Measurements from ENCODE around the gene SYDE2. TPM values are rescaled to one million over a fixed set of nuclear protein-coding genes. Genes with fewer than 3 reads are reported as not detected.

Gene SYDE2
- total RNA-seq, 1 donor, result 10.7 TPM

- H3K27me3 ChIP-seq (ENCODE audit: insufficient read depth, low read length), result no peaks in the 10 kb centered on the region
- no peaks in the 10 kb centered on the region for H3K9me3 ChIP-seq (ENCODE audit: low read depth, low read length)
- no peak overlapping the region for H3K4me3 ChIP-seq (ENCODE audit: low read length)
- H3K4me1 ChIP-seq (ENCODE audit: insufficient read depth, low read length), result no peaks in the 10 kb centered on the region
Observed at GRCh38 chr1:85134583-85135391, 66.0 kb downstream of the SYDE2 start.

- Histone ChIP-seq H3K4me1 (ENCODE audit: insufficient read depth, low read length) (no peaks in the 10 kb centered on the region), H3K9me3 (ENCODE audit: low read depth, low read length) (no peaks in the 10 kb centered on the region), H3K27me3 (ENCODE audit: insufficient read depth, low read length) (no peaks in the 10 kb centered on the region), H3K4me3 (ENCODE audit: low read length) (no peak overlapping the region)
Observed at GRCh38 chr1:85133565-85134159, 67.2 kb downstream of the SYDE2 start.

GRCh38 chr1:85132078-85132720, 68.6 kb downstream of the SYDE2 start:
- no peak overlapping the region for H3K4me3 ChIP-seq (ENCODE audit: low read length)
- no peaks in the 10 kb centered on the region for H3K4me1 ChIP-seq (ENCODE audit: insufficient read depth, low read length)
- H3K9me3 ChIP-seq (ENCODE audit: low read depth, low read length), result no peaks in the 10 kb centered on the region
- no peaks in the 10 kb centered on the region for H3K27me3 ChIP-seq (ENCODE audit: insufficient read depth, low read length)

- H3K9me3 ChIP-seq (ENCODE audit: low read depth, low read length), result no peaks in the 10 kb centered on the region
- no peak overlapping the region for H3K4me3 ChIP-seq (ENCODE audit: low read length)
- H3K27me3 ChIP-seq (ENCODE audit: insufficient read depth, low read length), result no peaks in the 10 kb centered on the region
- H3K4me1 ChIP-seq (ENCODE audit: insufficient read depth, low read length), result no peaks in the 10 kb centered on the region
Observed at GRCh38 chr1:85128316-85128715, 72.5 kb downstream of the SYDE2 start.

- H3K27me3 ChIP-seq (ENCODE audit: insufficient read depth, low read length), result no peaks in the 10 kb centered on the region
- H3K9me3 ChIP-seq (ENCODE audit: low read depth, low read length), result no peaks in the 10 kb centered on the region
- H3K4me1 ChIP-seq (ENCODE audit: insufficient read depth, low read length), result no peaks in the 10 kb centered on the region
- H3K4me3 ChIP-seq (ENCODE audit: low read length), result no peak overlapping the region
Observed at GRCh38 chr1:85125891-85126290, 74.9 kb downstream of the SYDE2 start.

- Histone ChIP-seq H3K4me1 (ENCODE audit: insufficient read depth, low read length) (no peaks in the 10 kb centered on the region), H3K4me3 (ENCODE audit: low read length) (no peak overlapping the region), H3K27me3 (ENCODE audit: insufficient read depth, low read length) (no peaks in the 10 kb centered on the region), H3K9me3 (ENCODE audit: low read depth, low read length) (no peaks in the 10 kb centered on the region)
Observed at GRCh38 chr1:85124091-85124490, 76.7 kb downstream of the SYDE2 start.

- Histone ChIP-seq H3K4me3 (ENCODE audit: low read length) (no peak overlapping the region), H3K27me3 (ENCODE audit: insufficient read depth, low read length) (no peaks in the 10 kb centered on the region)
Observed at GRCh38 chr1:85122169-85122568, 78.6 kb downstream of the SYDE2 start.

GRCh38 chr1:85121744-85122143, 79.1 kb downstream of the SYDE2 start:
- Histone ChIP-seq H3K4me1 (ENCODE audit: insufficient read depth, low read length) (no peaks in the 10 kb centered on the region), H3K9me3 (ENCODE audit: low read depth, low read length) (no peaks in the 10 kb centered on the region), H3K27me3 (ENCODE audit: insufficient read depth, low read length) (no peaks in the 10 kb centered on the region), H3K4me3 (ENCODE audit: low read length) (no peak overlapping the region)

More at GRCh38 chr1:85122169-85122568, 78.6 kb downstream of the SYDE2 start:
- no peaks in the 10 kb centered on the region for H3K4me1 ChIP-seq (ENCODE audit: insufficient read depth, low read length)
- H3K9me3 ChIP-seq (ENCODE audit: low read depth, low read length), result no peaks in the 10 kb centered on the region

GRCh38 chr1:85118751-85119150, 82.1 kb downstream of the SYDE2 start:
- Histone ChIP-seq H3K27me3 (ENCODE audit: insufficient read depth, low read length) (no peaks in the 10 kb centered on the region), H3K4me3 (ENCODE audit: low read length) (no peak overlapping the region), H3K9me3 (ENCODE audit: low read depth, low read length) (no peaks in the 10 kb centered on the region), H3K4me1 (ENCODE audit: insufficient read depth, low read length) (no peaks in the 10 kb centered on the region)

GRCh38 chr1:85116856-85117255, 84.0 kb downstream of the SYDE2 start:
- Histone ChIP-seq H3K4me1 (ENCODE audit: insufficient read depth, low read length) (no peaks in the 10 kb centered on the region), H3K27me3 (ENCODE audit: insufficient read depth, low read length) (no peaks in the 10 kb centered on the region), H3K4me3 (ENCODE audit: low read length) (no peak overlapping the region), H3K9me3 (ENCODE audit: low read depth, low read length) (no peaks in the 10 kb centered on the region)

GRCh38 chr1:85115933-85116332, 84.9 kb downstream of the SYDE2 start:
- H3K27me3 ChIP-seq (ENCODE audit: insufficient read depth, low read length), result no peaks in the 10 kb centered on the region
- no peaks in the 10 kb centered on the region for H3K9me3 ChIP-seq (ENCODE audit: low read depth, low read length)
- no peak overlapping the region for H3K4me3 ChIP-seq (ENCODE audit: low read length)
- no peaks in the 10 kb centered on the region for H3K4me1 ChIP-seq (ENCODE audit: insufficient read depth, low read length)

- no peaks in the 10 kb centered on the region for H3K9me3 ChIP-seq (ENCODE audit: low read depth, low read length)
- H3K4me3 ChIP-seq (ENCODE audit: low read length), result no peak overlapping the region
- H3K4me1 ChIP-seq (ENCODE audit: insufficient read depth, low read length), result no peaks in the 10 kb centered on the region
- no peaks in the 10 kb centered on the region for H3K27me3 ChIP-seq (ENCODE audit: insufficient read depth, low read length)
Observed at GRCh38 chr1:85111695-85112094, 89.1 kb downstream of the SYDE2 start.

- H3K4me1 ChIP-seq (ENCODE audit: insufficient read depth, low read length), result no peaks in the 10 kb centered on the region
- H3K9me3 ChIP-seq (ENCODE audit: low read depth, low read length), result no peaks in the 10 kb centered on the region
- H3K4me3 ChIP-seq (ENCODE audit: low read length), result no peak overlapping the region
- no peaks in the 10 kb centered on the region for H3K27me3 ChIP-seq (ENCODE audit: insufficient read depth, low read length)
Observed at GRCh38 chr1:85109475-85109874, 91.3 kb downstream of the SYDE2 start.
